HepG2 (cell line): ENCODE results near the gene GPD1.

ENCODE experiments used
- HOXA7 ChIP-seq: sonication (generic); formaldehyde crosslinking; IDR thresholded peaks from 2 replicates; pipeline ENCODE4 v1.8.1; 2022; ENCODE audit warnings: mild to moderate bottlenecking, missing genetic modification reagents, moderate library complexity
- IKZF5 ChIP-seq: IDR thresholded peaks from 2 replicates; pipeline ENCODE4 v1.6.1; 2018; ENCODE audit warnings: missing genetic modification reagents, mild to moderate bottlenecking, missing compliant biosample characterization
- NR2F2 ChIP-seq: IDR thresholded peaks from 2 replicates; pipeline ENCODE4 v1.6.1; 2012; ENCODE audit warnings: low read depth, inconsistent platforms, borderline replicate concordance
- THAP9 ChIP-seq: sonication (generic); formaldehyde crosslinking; IDR thresholded peaks from 2 replicates; pipeline ENCODE4; 2020; ENCODE audit warnings: missing genetic modification reagents, mild to moderate bottlenecking, borderline replicate concordance
- USF2 ChIP-seq, 2 experiments: sonication (generic) in 1 of 2; formaldehyde crosslinking in 1 of 2; IDR thresholded peaks; 2 replicates each; pipeline versions ENCODE4 v1.5.1 to v1.6.1; 2011 to 2020; ENCODE audit warnings: borderline replicate concordance in 1 of 2, low read depth in 1 of 2, low read length in 1 of 2, mild to moderate bottlenecking in 1 of 2, missing genetic modification reagents in 1 of 2, moderate library complexity in 1 of 2
- ZBTB40 ChIP-seq, 2 experiments: fragments of 450-650 bp in 1 of 2; sonication (generic) in 1 of 2; formaldehyde crosslinking in 1 of 2; IDR thresholded peaks; 2 replicates each; pipeline versions ENCODE4 v1.6.1 to v1.8.0; 2016 to 2022; ENCODE audit warnings: antibody characterized with exemption in 1 of 2, mild to moderate bottlenecking in 1 of 2, missing genetic modification reagents in 1 of 2
- TF ChIP-seq, protein P1 (sequence below): sonication (generic); formaldehyde crosslinking; IDR thresholded peaks from 2 replicates; pipeline ENCODE4 v1.4.0; 2020; ENCODE audit warnings: missing genetic modification reagents

- TF ChIP-seq, protein P1, sequence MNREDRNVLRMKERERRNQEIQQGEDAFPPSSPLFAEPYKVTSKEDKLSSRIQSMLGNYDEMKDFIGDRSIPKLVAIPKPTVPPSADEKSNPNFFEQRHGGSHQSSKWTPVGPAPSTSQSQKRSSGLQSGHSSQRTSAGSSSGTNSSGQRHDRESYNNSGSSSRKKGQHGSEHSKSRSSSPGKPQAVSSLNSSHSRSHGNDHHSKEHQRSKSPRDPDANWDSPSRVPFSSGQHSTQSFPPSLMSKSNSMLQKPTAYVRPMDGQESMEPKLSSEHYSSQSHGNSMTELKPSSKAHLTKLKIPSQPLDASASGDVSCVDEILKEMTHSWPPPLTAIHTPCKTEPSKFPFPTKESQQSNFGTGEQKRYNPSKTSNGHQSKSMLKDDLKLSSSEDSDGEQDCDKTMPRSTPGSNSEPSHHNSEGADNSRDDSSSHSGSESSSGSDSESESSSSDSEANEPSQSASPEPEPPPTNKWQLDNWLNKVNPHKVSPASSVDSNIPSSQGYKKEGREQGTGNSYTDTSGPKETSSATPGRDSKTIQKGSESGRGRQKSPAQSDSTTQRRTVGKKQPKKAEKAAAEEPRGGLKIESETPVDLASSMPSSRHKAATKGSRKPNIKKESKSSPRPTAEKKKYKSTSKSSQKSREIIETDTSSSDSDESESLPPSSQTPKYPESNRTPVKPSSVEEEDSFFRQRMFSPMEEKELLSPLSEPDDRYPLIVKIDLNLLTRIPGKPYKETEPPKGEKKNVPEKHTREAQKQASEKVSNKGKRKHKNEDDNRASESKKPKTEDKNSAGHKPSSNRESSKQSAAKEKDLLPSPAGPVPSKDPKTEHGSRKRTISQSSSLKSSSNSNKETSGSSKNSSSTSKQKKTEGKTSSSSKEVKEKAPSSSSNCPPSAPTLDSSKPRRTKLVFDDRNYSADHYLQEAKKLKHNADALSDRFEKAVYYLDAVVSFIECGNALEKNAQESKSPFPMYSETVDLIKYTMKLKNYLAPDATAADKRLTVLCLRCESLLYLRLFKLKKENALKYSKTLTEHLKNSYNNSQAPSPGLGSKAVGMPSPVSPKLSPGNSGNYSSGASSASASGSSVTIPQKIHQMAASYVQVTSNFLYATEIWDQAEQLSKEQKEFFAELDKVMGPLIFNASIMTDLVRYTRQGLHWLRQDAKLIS (CRISPR knock-in tag) = no peak
- no peak for TF ChIP-seq USF2 (IDR thresholded peaks at IDR 0.05; ENCODE audit: low read depth, low read length)
- no peak for TF ChIP-seq USF2 (CRISPR knock-in tag; IDR thresholded peaks at IDR 0.05; ENCODE audit: borderline replicate concordance)
- no peak for TF ChIP-seq IKZF5
- no peak for TF ChIP-seq HOXA7 (CRISPR knock-in tag)
- no peak for TF ChIP-seq ZBTB40 (IDR thresholded peaks at IDR 0.05)
- no peak for TF ChIP-seq ZBTB40 (CRISPR knock-in tag; IDR thresholded peaks at IDR 0.05)
- no peak for TF ChIP-seq THAP9 (CRISPR knock-in tag)
- TF ChIP-seq NR2F2 = no peak
Observed at GRCh38 chr12:50085615-50086072, 18.2 kb upstream of the GPD1 start.
